HG02870 (cell line): ENCODE data around the gene MSI2.
"Not testable (repeated sequence)": the region's sequence is repeated elsewhere in the genome, so short reads cannot be mapped to it uniquely, and the experiment has no call there.

ENCODE experiments used
- ATAC-seq: cut with Tn5 transposase; IDR thresholded peaks from one replicate; pipeline ENCODE4 v1.9.1; 2021; ENCODE audit warnings: mild to moderate bottlenecking, moderate library complexity; ENCODE audit not compliant: unreplicated experiment

The MSI2 gene

DNA sequence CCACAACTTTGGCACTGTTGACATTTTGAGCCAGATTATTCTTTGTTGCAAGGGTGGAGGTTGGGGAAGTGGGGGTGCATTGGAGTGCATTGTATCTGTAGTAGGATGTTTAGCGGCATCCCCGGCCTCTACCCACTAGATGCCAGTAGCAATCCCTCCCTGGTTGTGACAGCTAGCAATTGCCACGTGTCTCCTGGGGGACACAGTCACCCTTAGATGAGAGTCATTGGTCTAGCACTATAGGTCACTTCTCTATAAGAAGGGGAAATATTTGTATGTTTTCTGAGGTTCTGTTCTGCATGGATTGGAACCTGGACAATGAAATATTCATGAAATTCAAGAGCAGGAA, 32.4 kb downstream of the MSI2 start:
- no peak for ATAC-seq

DNA sequence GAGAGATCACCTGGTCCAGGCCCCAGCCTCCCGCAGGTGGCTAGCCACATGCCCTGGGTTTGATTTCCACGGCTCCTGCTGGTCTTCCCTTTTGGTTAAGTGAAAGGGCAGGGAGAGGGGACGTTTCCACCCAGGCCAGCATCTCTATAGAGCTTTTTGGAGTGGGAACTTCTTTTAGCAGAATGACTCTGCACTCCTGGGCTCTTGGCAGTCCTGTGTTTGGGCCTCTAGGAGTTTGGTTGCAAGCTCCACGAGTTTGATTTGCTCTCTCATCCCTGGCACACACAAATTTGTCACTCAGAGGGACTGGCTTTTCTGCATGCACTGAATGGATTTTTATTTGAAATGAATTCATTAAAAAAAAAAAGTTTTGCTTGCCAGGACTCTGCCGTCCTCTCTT, 32.8 kb downstream of the MSI2 start:
- no peak for ATAC-seq

DNA sequence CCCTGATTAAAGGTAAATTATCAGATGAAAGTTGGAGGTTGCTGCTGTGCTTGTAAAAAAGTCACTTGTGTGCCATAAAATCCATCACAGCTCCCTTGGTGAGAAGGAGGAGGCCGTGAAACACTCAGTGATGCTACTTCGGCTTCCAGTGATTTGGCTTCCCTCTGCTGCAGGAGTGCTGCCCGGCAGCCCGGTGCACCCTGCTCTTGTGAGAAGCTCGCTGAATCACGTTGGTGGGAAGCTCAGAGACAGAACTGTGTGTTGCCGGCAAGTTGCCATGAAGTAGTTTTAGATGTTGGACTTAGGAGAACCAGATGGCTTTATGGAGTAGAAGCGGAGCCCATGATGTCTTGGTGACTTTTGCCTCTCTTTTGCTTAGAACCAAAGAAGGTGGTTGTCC, 33.3 kb downstream of the MSI2 start:
- ATAC-seq = no peak

DNA sequence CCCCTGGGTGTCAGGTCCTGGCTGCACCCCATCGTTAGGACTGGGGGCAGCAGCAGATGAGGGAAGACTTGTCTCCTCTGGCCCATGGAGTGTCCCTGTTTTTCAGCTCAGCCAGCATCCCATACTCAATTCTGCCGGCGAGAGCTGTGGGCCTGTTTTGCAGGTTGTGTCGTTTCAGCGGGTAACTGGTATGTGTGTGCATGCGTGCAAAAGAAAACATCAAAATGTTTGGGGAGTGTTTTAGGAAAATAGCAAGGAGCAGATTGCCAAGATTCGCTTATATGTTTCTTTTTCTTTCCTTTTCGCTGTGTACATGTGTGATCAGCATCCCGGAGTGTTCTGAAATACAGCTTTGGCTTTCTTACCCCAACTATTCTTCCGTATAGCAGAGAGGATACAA, 34.7 kb downstream of the MSI2 start:
- no peak for ATAC-seq

DNA sequence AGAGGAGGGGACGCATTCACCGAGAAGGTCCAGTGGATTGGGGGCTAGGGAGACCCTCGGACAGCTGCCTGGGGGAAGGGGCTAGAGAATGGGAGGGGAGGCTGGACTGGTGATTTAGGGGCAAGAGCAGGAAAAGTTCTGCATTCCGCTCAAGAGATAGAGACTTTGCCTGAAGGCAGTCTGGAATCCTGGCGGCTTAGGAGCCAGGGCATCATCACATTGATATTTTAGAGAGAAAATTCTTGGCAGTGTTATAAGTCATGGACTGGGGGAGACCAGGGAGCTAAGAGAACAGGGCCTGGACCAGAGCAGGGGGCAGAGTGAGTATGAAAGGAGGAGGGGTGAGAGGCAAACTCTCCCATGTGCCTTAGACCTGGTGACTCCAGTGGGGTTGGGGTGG, 35.8 kb downstream of the MSI2 start:
- no peak for ATAC-seq

DNA sequence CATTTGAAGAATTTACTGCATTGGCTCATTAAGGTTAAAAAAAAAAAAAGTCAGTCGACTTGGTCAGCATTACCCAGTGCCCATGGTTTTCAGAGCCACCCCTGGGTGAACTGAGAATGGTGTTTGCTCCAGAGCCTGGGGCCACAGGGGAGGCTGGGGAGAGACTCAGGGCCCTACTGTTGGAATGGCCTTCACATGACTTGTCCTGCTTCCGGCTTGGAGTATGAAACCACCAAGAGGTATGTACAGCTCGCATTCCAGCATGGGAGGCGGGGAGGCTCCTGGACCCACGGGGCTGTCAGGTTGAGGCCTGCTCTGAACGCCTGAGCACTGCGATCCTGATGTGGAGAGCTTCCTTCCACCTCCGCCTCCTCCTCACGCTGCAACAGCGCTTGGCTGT, 36.8 kb downstream of the MSI2 start:
- ATAC-seq = no peak

DNA sequence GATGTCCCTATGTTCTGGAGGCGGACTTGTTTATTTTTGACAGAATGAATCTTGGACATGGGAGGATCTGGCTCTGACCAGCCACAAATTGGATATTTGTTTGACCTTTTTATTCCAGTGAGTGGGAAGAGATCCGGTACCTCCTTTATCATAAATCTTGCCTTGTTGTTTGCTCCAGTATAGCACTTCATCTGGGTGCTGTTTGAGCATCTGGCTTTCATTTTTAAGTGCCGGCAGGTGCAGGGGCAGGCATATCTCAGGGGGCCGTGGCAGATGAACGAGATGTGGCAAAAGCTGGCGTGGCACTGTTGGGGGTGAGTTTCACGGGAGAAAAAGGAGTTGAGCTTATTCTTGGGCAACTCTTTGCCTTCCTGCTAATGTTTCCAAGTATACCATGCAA, 37.8 kb downstream of the MSI2 start:
- no peak for ATAC-seq

DNA sequence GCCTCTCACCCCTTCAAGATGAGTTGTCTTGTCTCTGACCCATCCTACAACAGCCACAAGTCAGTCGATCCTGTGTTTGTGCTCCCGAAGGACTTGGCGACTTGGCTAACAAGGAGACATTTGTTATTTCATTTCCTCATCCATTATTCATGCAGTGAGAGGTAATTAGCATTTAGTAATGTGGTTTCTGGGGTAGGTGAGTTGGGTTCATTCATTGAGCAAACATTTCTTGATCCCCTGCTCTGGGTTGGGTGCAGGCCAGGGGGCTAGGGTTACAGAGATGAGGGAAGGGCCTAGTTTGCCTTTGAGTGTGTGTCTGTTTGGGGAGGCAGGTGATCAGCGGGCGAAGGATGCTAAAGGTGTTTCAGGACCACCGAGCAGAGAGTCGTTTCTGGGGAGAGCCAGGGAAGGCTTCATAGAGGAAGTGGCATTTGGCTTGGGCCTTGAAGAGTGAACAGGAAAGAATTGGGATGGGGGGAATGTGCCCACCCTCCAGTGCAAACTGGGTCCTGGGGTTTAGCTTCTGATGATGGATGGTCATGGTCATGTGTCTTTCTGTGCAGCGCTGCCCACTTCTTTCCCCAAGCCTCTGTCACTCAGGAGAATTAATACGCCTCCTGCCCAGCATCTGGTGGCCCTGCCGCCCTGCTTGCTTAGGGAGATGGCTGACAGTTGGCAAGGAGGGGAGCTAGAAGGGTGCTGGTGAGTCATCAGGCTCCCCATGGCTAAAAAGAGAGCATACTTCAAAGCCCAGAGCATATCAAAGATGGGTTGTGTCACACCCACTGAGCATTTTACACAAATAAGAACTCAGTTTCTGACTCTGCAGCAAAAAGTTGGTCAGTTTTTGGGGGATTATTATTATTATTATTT, 38.5 kb downstream of the MSI2 start:
- ATAC-seq = no peak

DNA sequence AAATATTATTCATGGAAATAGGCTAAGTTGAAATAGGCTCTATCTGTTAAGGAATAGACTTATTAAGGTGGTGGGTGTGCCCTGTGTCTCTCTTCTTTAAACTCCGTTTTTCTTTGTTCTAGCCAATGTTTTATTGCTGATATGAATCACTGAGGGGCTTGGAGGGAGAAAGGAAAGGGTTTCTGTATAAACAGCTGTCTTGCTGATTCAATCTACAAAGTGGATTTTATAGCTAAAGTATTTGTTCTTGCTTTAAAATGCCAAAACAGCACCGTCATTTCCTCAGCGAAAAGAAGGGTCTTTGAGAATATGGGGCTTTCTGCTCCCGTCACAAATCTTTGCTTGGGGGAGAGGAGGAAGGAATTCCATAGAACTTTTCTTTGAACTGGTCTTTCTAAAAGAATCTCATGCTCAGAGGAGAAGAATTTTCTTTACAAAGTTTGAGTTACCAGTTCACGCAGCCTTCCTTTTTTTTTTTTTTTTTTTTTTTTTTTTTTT, 39.3 kb downstream of the MSI2 start:
- no peak for ATAC-seq

DNA sequence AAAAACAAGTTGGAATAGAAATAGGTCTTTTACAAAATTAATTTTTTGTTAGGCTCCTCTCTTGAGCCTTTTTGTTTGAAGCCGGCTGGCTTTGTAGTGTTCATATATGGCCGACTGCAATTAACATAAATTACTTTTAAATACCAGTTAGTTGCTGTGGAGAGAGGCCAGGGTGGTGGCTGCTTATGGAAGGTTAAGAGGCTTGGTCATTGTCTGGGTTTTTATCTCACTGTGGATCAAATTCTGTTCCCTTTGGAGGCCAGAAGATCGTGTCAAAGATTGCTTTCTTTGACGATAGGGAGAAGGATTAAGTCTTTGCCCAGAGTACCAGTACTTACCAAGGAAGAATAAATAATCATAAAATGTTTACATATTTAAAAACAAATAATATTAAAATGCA, 39.9 kb downstream of the MSI2 start:
- ATAC-seq = no peak

DNA sequence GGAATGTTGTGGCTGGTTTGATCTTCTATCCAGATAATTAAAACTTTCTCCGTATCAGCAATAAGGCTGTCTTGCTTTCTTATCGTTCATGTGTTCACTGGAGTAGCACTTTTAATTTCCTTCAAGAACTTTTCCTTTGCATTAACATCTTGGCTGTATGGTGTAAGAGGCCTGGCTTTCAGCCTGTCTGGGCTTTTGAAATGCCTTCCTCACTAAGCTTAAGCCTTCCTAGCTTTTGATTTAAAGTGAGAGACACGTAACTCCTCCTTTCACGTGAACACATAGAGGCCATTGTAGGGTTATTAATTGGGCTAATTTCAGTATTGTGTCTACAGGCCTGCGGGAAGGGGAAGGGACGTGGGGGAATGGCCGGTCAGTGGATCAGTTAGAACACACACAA, 42.9 kb downstream of the MSI2 start:
- no peak for ATAC-seq

DNA sequence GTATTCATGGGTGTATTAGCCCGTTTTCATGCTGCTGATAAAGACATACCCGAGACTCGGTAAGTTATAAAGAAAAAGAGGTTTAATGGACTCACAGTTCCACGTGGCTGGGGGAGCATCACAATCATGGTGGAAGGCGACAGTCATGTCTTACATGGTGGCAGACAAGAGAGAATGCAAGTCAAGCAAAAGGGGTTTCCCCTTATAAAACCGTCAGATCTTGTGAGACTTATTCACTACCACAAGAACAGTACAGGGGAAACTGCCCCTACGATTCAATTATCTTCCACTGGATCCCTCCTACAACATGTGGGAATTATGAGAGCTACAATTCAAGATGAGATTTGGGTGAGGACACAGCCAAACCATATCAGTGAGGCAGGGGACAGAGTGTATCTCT, 44.3 kb downstream of the MSI2 start:
- not testable (repeated sequence) for ATAC-seq

DNA sequence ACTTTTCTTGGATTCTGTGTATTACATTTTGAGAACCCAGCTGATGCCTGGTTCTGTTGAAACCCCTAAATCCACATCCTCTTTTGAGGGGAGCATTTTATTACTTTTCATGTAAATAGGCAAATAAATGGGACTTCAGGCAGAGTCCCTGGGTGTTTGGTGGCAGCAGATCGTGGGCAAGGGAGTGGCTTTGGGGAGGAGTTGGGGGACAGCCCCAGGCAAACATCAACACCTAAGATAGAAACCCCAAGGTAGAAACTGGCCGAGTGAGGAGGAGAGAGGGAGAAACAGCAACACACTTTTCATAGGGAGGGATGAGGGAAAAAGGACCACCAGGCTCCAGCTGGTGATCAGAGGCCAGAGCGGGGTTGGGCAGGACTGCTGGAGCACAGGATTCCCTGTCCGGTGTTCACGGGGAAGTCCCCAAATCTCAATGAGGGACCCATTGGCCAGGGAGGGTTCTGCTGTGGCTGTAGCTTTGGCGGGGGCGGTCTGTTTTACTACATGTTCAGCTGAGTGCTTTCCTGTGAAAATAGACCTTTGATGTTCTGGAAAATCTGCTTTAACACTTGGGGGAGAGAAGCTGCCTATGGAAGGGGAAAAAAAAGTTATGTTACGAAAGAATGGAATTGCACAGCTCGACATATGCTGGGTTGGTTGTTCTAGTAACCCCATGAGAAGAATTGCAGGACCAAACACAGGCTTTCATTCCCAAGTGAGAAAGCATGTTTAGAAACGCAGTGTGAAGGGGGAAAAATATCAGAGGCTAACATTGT, 46.6 kb downstream of the MSI2 start:
- no peak for ATAC-seq

DNA sequence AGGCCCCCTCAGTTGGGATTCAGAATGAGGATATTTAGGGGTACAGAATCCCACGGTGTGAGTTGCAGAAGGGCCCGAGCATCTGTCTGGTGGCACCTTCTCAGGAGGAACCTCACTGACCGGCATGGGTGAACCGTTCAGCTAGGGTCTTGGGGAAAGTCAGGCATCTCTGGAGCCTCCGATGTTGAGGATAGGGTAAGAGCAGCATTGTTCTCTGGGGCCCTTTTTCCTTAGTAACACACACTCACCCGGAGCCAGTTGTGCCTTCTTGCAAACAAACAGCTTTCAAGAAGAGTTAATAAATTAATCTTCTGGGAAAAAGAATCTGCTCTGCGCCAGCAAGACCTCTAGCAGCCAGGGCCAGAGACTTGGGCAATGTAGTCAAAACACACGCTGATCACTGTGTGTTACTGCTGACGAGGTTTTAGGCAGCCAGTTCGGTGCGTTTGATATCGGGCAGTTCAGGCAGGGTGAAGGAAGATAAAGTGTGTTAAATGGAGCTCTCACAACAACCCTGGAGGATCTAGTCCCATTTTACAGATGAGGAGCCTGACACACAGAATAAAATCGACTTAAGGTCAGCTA, 48.9 kb downstream of the MSI2 start:
- ATAC-seq = no peak

DNA sequence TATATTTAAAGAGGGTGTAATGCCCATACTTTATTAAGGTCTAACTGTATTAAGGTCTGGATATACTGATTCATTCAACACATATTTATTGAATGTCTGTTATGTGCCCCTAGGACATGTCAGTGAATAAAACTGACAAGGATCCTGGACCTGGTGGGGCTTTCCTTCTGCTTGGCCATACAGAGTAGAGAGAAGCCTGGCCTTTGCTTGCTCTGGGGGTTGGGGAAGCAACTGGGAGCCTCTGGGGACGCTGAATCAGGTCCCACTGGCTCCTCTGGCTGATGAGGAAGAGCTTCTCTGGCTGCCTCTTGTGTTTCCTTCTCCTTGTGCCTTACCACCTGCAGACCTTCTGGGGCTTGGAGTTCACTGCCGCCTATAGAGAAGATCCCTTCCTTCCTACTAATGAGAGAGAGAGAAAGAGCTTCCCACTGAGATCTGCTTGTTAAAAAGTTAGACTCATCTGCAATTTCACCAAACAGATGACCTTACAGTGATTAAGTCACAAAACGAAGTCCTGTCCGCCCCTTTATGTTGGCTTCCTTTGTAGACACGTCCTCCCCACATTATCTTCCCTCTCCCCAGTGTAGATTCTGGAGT, 49.7 kb downstream of the MSI2 start:
- no peak for ATAC-seq

DNA sequence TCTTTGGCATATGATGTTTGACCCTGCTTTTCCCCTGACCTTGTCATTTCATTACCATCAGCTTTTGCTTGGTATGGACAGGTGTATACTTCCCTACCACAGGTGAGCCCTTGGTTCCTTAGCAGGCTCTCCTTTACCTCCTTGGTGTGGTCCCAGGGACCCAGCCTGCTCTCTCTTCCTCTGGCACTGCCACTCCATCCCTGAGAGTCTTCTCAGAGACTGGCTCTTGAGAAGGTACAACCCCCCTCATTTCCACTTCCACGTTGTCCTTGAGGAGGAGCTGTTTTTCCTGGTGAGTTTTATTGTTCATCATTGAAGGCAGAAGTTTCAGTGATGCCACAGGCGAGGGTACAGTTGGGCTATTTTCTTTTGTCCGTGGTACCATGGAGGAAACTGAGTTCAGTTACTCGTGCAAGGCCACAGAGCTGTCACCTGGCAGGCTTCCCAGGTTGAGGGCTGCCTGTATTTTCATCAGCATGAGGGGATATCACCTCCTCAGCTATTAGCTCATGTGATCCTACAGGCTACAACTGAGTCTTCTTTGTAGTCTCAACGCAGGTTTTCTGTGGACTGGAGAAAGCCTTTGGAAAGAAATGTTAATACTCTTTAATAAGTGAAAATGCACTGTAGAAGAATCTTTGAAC, 52.3 kb downstream of the MSI2 start:
- no peak for ATAC-seq

DNA sequence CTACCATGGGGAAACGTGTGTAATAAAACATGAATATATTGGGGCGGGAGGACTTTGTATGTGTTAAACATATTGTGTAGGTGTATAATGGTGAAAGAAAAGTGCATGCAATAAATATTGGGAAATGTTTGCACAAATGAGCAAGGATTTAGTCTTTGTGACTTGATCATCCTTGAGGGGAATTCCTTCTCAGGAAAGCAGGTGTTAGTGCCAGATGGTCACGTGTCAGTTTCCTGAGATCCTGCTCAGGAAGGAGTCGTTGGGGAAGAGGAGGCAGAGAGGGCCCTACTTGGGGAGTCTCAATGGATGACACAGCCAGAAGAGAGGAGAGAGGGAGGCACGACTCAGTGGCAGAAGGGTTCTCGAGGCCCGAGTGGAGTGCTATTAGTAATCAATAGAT, 53.2 kb downstream of the MSI2 start:
- ATAC-seq = no peak

DNA sequence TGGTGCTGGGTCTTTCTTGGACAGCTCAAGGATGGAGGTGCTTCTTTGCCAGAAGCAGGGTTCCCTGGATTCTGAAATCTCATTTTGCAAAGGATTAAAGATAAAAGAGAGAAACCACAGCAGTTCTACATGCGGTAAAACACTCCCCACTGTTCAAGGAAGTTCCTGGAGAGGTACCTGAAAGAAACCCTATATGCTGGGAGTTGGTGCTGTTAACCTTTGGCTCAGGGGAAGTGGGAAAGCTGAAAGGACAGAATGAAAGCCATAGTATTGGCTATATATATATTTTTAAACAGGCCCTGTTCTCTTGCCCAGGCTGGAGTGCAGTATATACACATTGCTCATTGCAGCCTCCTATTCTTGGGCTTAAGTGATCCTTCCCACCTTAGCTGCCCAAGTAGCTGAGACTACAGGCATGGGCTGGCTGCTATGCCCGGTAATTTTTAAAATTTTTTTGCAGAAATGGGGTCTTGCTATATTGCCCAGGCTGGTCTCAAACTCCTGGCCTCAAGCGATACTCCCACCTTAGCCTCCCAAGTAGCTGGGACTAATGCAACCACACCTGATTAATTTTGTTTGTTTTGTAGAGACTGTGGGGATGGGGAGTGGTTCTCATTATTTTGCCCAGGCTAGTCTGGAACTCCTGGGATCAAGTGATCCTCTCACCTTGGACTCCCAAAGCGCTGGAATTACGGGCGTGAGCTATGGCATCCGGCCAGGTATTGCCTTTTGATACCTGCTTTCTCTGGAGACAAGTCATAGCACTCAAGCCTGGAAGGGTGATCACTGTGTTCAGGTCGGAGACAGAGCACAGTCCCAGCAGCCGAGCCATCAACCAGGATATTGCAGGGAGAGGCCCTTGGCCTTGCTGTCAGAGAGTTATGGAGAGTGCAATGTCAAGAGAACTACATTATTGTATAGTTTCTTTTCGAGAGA, 55.2 kb downstream of the MSI2 start:
- no peak for ATAC-seq

DNA sequence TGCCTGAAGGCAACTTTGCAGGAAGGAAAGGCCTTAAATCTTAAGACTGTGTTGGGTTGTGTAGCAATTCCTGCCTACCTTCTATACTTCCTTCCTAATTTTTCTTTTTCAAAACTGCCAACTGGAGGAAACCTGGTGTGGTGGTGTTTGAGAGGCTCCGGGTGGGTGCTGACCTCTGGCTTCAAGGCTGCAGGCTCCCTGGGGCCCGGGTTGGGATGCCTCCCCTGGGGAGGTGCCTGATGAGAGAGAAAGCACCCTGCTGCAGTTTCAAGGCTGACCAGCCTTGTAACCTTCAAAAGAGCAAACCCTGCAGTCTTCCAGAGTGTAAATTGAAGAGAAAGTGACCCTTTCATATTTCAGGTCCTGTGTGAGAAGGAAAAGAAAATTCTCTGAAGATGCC, 55.9 kb downstream of the MSI2 start:
- no peak for ATAC-seq
